ENCODE results near the gene SDC4.
"Not testable (repeated sequence)": the region's sequence is repeated elsewhere in the genome, so short reads cannot be mapped to it uniquely, and the experiment has no call there.

DNA sequence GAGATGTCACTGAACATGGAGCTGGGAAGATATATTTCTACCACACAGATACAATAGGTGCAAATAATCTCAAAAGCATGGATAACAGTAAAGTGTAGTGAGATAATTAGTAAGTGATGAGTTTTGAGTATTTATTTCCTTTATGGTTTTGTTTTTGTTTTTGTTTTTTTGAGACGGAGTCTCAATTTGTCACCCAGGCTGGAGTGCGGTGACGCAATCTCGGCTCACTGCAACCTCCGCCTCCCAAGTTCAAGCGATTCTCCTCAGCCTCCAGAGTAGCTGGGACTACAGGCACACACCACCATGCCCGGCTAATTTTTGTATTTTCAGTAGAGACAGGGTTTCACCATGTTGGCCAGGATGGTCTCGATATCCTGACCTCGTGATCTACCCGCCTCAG, 2.6 kb upstream of the SDC4 start:
- not testable (repeated sequence) for TF ChIP-seq POLR2AphosphoS5, POLR2A (IDR thresholded peaks at IDR 0.05)
- TF ChIP-seq, protein P1, sequence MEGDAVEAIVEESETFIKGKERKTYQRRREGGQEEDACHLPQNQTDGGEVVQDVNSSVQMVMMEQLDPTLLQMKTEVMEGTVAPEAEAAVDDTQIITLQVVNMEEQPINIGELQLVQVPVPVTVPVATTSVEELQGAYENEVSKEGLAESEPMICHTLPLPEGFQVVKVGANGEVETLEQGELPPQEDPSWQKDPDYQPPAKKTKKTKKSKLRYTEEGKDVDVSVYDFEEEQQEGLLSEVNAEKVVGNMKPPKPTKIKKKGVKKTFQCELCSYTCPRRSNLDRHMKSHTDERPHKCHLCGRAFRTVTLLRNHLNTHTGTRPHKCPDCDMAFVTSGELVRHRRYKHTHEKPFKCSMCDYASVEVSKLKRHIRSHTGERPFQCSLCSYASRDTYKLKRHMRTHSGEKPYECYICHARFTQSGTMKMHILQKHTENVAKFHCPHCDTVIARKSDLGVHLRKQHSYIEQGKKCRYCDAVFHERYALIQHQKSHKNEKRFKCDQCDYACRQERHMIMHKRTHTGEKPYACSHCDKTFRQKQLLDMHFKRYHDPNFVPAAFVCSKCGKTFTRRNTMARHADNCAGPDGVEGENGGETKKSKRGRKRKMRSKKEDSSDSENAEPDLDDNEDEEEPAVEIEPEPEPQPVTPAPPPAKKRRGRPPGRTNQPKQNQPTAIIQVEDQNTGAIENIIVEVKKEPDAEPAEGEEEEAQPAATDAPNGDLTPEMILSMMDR (IDR thresholded peaks at IDR 0.05): not testable (repeated sequence)
